ENCODE data around the gene TMIGD1.

Gene TMIGD1

GRCh38 chr17:30278032-30278431 is 55.8 kb downstream of the TMIGD1 start:
- no peak overlapping the region for H2BK120ac ChIP-seq (ENCODE audit: low read depth, low read length)
- H3K9ac ChIP-seq (ENCODE audit: low read depth, low read length, poor library complexity) = no peak overlapping the region
- no peak overlapping the region for H2BK15ac ChIP-seq (ENCODE audit: low read length)
- no peak overlapping the region for H3K27ac ChIP-seq (replicated peaks; ENCODE audit: low read length)
- no peak overlapping the region for H3K4me2 ChIP-seq (ENCODE audit: insufficient read depth, low read length, poor library complexity, severe bottlenecking)
- peaks cover 5 to 59% of the 10 kb centered on the region in 2 donors for H3K36me3 ChIP-seq (replicated peaks in 1 of 2; ENCODE audit: control insufficient read depth in 2 of 2, insufficient read depth in 2 of 2, low read length in 2 of 2)
- no peaks in the 10 kb centered on the region for H3K27me3 ChIP-seq (ENCODE audit: control insufficient read depth in 3 of 3, insufficient read depth in 3 of 3, low read depth in 1 of 3, low read length in 3 of 3)
- H3K4me1 ChIP-seq (ENCODE audit: control insufficient read depth in 2 of 2, insufficient read depth in 1 of 2, low read depth in 1 of 2, low read length in 2 of 2) = no peaks in the 10 kb centered on the region
- DNase-seq (ENCODE audit: low spot score) = peak; percentile 18
- H2BK12ac ChIP-seq (ENCODE audit: low read length) = no peak overlapping the region
- no peak overlapping the region for H3K4ac ChIP-seq (ENCODE audit: low read length)
- no peak overlapping the region for H4K91ac ChIP-seq (ENCODE audit: low read depth, low read length, poor library complexity)
- H2AK5ac ChIP-seq (ENCODE audit: low read depth, low read length) = no peak overlapping the region
- H2AFZ ChIP-seq (ENCODE audit: low read length) = no peak overlapping the region
- no peak overlapping the region for H4K8ac ChIP-seq (ENCODE audit: low read depth, low read length)
- H3K14ac ChIP-seq (ENCODE audit: low read length) = no peak overlapping the region
- H3K23ac ChIP-seq (ENCODE audit: low read depth, low read length, poor library complexity) = no peak overlapping the region
- H3K9me3 ChIP-seq (replicated peaks in 1 of 2; ENCODE audit: control insufficient read depth in 2 of 2, insufficient read depth in 1 of 2, low read depth in 1 of 2, low read length in 2 of 2) = no peaks in the 10 kb centered on the region
- H3K18ac ChIP-seq (ENCODE audit: low read length) = no peak overlapping the region
- no peak overlapping the region for H3K4me3 ChIP-seq (ENCODE audit: low read length in 2 of 2)
- H3K79me1 ChIP-seq (ENCODE audit: low read depth, low read length) = no peaks in the 10 kb centered on the region
- no peak overlapping the region for H2BK5ac ChIP-seq (ENCODE audit: low read length)

GRCh38 chr17:30275911-30276310 is 57.9 kb downstream of the TMIGD1 start:
- Histone ChIP-seq H3K18ac (ENCODE audit: low read length) (no peak overlapping the region), H3K4me3 (ENCODE audit: low read length in 2 of 2) (no peak overlapping the region), H2AK5ac (ENCODE audit: low read depth, low read length) (no peak overlapping the region), H3K9ac (ENCODE audit: low read depth, low read length, poor library complexity) (no peak overlapping the region), H2BK15ac (ENCODE audit: low read length) (no peak overlapping the region), H2BK120ac (ENCODE audit: low read depth, low read length) (no peak overlapping the region), H2BK12ac (ENCODE audit: low read length) (no peak overlapping the region), H2AFZ (ENCODE audit: low read length) (no peak overlapping the region), H3K4ac (ENCODE audit: low read length) (no peak overlapping the region), H3K27ac (replicated peaks; ENCODE audit: low read length) (no peak overlapping the region), H4K8ac (ENCODE audit: low read depth, low read length) (no peak overlapping the region), H2BK5ac (ENCODE audit: low read length) (no peak overlapping the region), H4K91ac (ENCODE audit: low read depth, low read length, poor library complexity) (no peak overlapping the region), H3K23ac (ENCODE audit: low read depth, low read length, poor library complexity) (no peak overlapping the region), H3K4me1 (ENCODE audit: control insufficient read depth in 2 of 2, insufficient read depth in 1 of 2, low read depth in 1 of 2, low read length in 2 of 2) (peaks cover 0 to 8% of the 10 kb centered on the region in 2 donors), H3K27me3 (ENCODE audit: control insufficient read depth in 3 of 3, insufficient read depth in 3 of 3, low read depth in 1 of 3, low read length in 3 of 3) (no peaks in the 10 kb centered on the region), H3K4me2 (ENCODE audit: insufficient read depth, low read length, poor library complexity, severe bottlenecking) (no peak overlapping the region), H3K14ac (ENCODE audit: low read length) (no peak overlapping the region), H3K36me3 (replicated peaks in 1 of 2; ENCODE audit: control insufficient read depth in 2 of 2, insufficient read depth in 2 of 2, low read length in 2 of 2) (peaks cover 12 to 62% of the 10 kb centered on the region in 2 donors), H3K79me1 (ENCODE audit: low read depth, low read length) (no peaks in the 10 kb centered on the region), H3K9me3 (replicated peaks in 1 of 2; ENCODE audit: control insufficient read depth in 2 of 2, insufficient read depth in 1 of 2, low read depth in 1 of 2, low read length in 2 of 2) (no peaks in the 10 kb centered on the region)
- no CpG with 5 or more reads among the region's 2 CpGs for WGBS, 2 donors (ENCODE audit: extremely low coverage in 2 of 2, insufficient read length in 2 of 2, insufficient replicate concordance in 1 of 2)
- DNase-seq (ENCODE audit: low spot score) = no peak

DNA sequence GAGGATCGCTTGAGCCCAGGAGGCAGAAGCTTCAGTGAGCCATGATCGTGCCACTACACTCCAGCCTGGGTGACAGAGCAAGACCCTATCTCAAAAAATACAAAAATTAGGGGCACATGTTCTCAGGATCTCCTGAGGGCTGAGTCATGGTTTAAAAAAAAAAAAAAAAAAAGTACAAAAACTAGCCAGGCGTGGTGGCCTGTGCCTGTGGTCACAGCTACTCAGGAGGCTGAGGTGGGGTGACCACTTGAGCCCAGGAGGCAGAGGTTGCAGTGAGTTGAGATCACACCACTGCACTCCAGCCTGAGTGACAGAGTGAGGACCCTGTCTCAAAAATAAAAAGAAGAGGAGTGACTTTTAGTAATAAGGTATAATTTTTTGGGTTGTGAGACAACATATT is 59.0 kb downstream of the TMIGD1 start:
- H2BK5ac ChIP-seq (ENCODE audit: low read length) = no peak overlapping the region
- H3K4me2 ChIP-seq (ENCODE audit: insufficient read depth, low read length, poor library complexity, severe bottlenecking) = no peak overlapping the region
- H3K27me3 ChIP-seq (ENCODE audit: control insufficient read depth in 3 of 3, insufficient read depth in 3 of 3, low read depth in 1 of 3, low read length in 3 of 3) = no peaks in the 10 kb centered on the region
- no peak for DNase-seq (ENCODE audit: low spot score)
- H3K9ac ChIP-seq (ENCODE audit: low read depth, low read length, poor library complexity) = no peak overlapping the region
- no peak overlapping the region for H3K4ac ChIP-seq (ENCODE audit: low read length)
- H3K9me3 ChIP-seq (replicated peaks in 1 of 2; ENCODE audit: control insufficient read depth in 2 of 2, insufficient read depth in 1 of 2, low read depth in 1 of 2, low read length in 2 of 2) = no peaks in the 10 kb centered on the region
- WGBS, 2 donors (ENCODE audit: extremely low coverage in 2 of 2, insufficient read length in 2 of 2, insufficient replicate concordance in 1 of 2) = no CpG with 5 or more reads among the region's 3 CpGs
- H2AK5ac ChIP-seq (ENCODE audit: low read depth, low read length) = no peak overlapping the region
- H3K23ac ChIP-seq (ENCODE audit: low read depth, low read length, poor library complexity) = no peak overlapping the region
- no peak overlapping the region for H2BK15ac ChIP-seq (ENCODE audit: low read length)
- H3K27ac ChIP-seq (replicated peaks; ENCODE audit: low read length) = no peak overlapping the region
- no peak overlapping the region for H3K14ac ChIP-seq (ENCODE audit: low read length)
- H3K18ac ChIP-seq (ENCODE audit: low read length) = no peak overlapping the region
- H3K4me1 ChIP-seq (ENCODE audit: control insufficient read depth in 2 of 2, insufficient read depth in 1 of 2, low read depth in 1 of 2, low read length in 2 of 2) = peaks cover 0 to 8% of the 10 kb centered on the region in 2 donors
- H4K91ac ChIP-seq (ENCODE audit: low read depth, low read length, poor library complexity) = no peak overlapping the region
- no peak overlapping the region for H2BK120ac ChIP-seq (ENCODE audit: low read depth, low read length)
- H3K79me1 ChIP-seq (ENCODE audit: low read depth, low read length) = no peaks in the 10 kb centered on the region
- H2BK12ac ChIP-seq (ENCODE audit: low read length) = no peak overlapping the region
- H3K4me3 ChIP-seq (ENCODE audit: low read length in 2 of 2) = no peak overlapping the region
- no peak overlapping the region for H2AFZ ChIP-seq (ENCODE audit: low read length)
- H3K36me3 ChIP-seq (replicated peaks in 1 of 2; ENCODE audit: control insufficient read depth in 2 of 2, insufficient read depth in 2 of 2, low read length in 2 of 2) = peaks cover 14 to 69% of the 10 kb centered on the region in 2 donors
- no peak overlapping the region for H4K8ac ChIP-seq (ENCODE audit: low read depth, low read length)

DNA sequence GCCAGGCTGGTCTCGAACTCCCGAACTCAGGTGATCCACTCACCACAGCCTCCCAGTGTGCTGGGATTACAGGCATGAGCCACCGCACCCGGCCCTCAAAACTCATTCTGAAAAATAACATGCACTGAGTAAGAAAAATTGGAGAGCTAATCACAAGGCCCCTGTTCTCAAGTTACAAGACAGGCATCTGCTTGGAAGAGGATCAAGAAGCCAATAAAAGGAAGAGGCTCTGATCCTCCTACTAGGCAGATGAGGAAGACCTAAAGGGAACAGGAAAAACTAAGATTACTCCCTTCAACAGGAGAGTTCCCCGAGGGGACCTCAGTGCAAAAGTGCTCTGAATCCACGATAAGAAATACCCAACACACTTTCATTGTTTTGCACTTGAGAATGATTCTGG is 60.5 kb downstream of the TMIGD1 start:
- Histone ChIP-seq H4K8ac (ENCODE audit: low read depth, low read length) (no peak overlapping the region), H2AFZ (ENCODE audit: low read length) (no peak overlapping the region), H3K27ac (replicated peaks; ENCODE audit: low read length) (no peak overlapping the region), H3K14ac (ENCODE audit: low read length) (no peak overlapping the region), H3K36me3 (replicated peaks in 1 of 2; ENCODE audit: control insufficient read depth in 2 of 2, insufficient read depth in 2 of 2, low read length in 2 of 2) (peaks cover 14 to 67% of the 10 kb centered on the region in 2 donors), H2AK5ac (ENCODE audit: low read depth, low read length) (no peak overlapping the region), H3K9ac (ENCODE audit: low read depth, low read length, poor library complexity) (no peak overlapping the region), H2BK5ac (ENCODE audit: low read length) (no peak overlapping the region), H2BK12ac (ENCODE audit: low read length) (no peak overlapping the region), H3K9me3 (replicated peaks in 1 of 2; ENCODE audit: control insufficient read depth in 2 of 2, insufficient read depth in 1 of 2, low read depth in 1 of 2, low read length in 2 of 2) (no peaks in the 10 kb centered on the region), H3K4me2 (ENCODE audit: insufficient read depth, low read length, poor library complexity, severe bottlenecking) (no peak overlapping the region), H3K4ac (ENCODE audit: low read length) (no peak overlapping the region), H3K18ac (ENCODE audit: low read length) (no peak overlapping the region), H3K79me1 (ENCODE audit: low read depth, low read length) (no peaks in the 10 kb centered on the region), H3K4me3 (ENCODE audit: low read length in 2 of 2) (no peak overlapping the region), H4K91ac (ENCODE audit: low read depth, low read length, poor library complexity) (no peak overlapping the region), H3K27me3 (ENCODE audit: control insufficient read depth in 3 of 3, insufficient read depth in 3 of 3, low read depth in 1 of 3, low read length in 3 of 3) (no peaks in the 10 kb centered on the region), H2BK120ac (ENCODE audit: low read depth, low read length) (no peak overlapping the region), H2BK15ac (ENCODE audit: low read length) (no peak overlapping the region), H3K23ac (ENCODE audit: low read depth, low read length, poor library complexity) (no peak overlapping the region), H3K4me1 (ENCODE audit: control insufficient read depth in 2 of 2, insufficient read depth in 1 of 2, low read depth in 1 of 2, low read length in 2 of 2) (peaks cover 0 to 8% of the 10 kb centered on the region in 2 donors)
- no peak for DNase-seq (ENCODE audit: low spot score)
- no CpG with 5 or more reads among the region's 6 CpGs for WGBS, 2 donors (ENCODE audit: extremely low coverage in 2 of 2, insufficient read length in 2 of 2, insufficient replicate concordance in 1 of 2)

Data from neuronal stem cell (in vitro differentiated cells).